ENCODE measurements around the gene TMEM229B. TPM values are rescaled to one million over a fixed set of nuclear protein-coding genes. Genes with fewer than 3 reads are reported as not detected.

TMEM229B gene
- polyA plus RNA-seq, 2 of the 4 experiments (the other 2 are of a cell fraction) = 0.19 to 0.31 TPM

- TF ChIP-seq PHF8 (IDR thresholded peaks at IDR 0.05; ENCODE audit: borderline replicate concordance, low read depth) = no peak
Observed at GRCh38 chr14:67426161-67426560, 62.4 kb downstream of the TMEM229B start (continued).

GRCh38 chr14:67425608-67426007 is 62.9 kb downstream of the TMEM229B start:
- CTCF ChIA-PET = interaction anchor here (1.0 to 21.5 kb wide), 7 partner anchors 11 to 278 kb away, joined by 3 to 517 read pairs (median 39); partner anchors contain the start of genes PLEK2, PLEKHH1 and RDH12
- POLR2A ChIA-PET = no interaction called here
- no peak for FAIRE-seq
- Histone ChIP-seq H3K4me2 (no peak overlapping the region), H3K4me1 (peaks cover 9% of the 10 kb centered on the region), H3K9me3 (no peaks in the 10 kb centered on the region), H3K27ac (no peak overlapping the region), H3K4me3 (no peak overlapping the region)
- TF ChIP-seq PBX3 (IDR thresholded peaks at IDR 0.05) (no peak), HOXA7 (CRISPR knock-in tag; IDR thresholded peaks at IDR 0.05) (no peak), ZC3H11A (IDR thresholded peaks at IDR 0.05) (no peak), ZSCAN20 (CRISPR knock-in tag; IDR thresholded peaks at IDR 0.05) (no peak), USF2 (IDR thresholded peaks at IDR 0.05) (no peak), HMGXB4 (CRISPR knock-in tag; IDR thresholded peaks at IDR 0.05; ENCODE audit: borderline replicate concordance) (no peak), FOSL2 (IDR thresholded peaks at IDR 0.05) (no peak), FOSL2 (CRISPR knock-in tag; IDR thresholded peaks at IDR 0.05) (no peak), KDM5A (IDR thresholded peaks at IDR 0.05) (no peak), CBX8 (IDR thresholded peaks at IDR 0.05) (no peak), ZNF302 (CRISPR knock-in tag; IDR thresholded peaks at IDR 0.05) (no peak), HDAC2 (IDR thresholded peaks at IDR 0.05) (no peak), RARB (CRISPR knock-in tag; IDR thresholded peaks at IDR 0.05) (no peak), EP300 (IDR thresholded peaks at IDR 0.05) (no peak), NPAS2 (CRISPR knock-in tag; IDR thresholded peaks at IDR 0.05; ENCODE audit: borderline replicate concordance) (no peak), RAD21 (conservative IDR thresholded peaks at IDR 0.05 in 1 of 2, IDR thresholded peaks at IDR 0.05 in 1 of 2) (no peak), ZFP36 (IDR thresholded peaks at IDR 0.05; ENCODE audit: borderline replicate concordance, partially characterized antibody) (no peak), JUNB (IDR thresholded peaks at IDR 0.05) (no peak)
- whole genome bisulfite sequencing (ENCODE audit: missing lambda C conversion rate) = 40% methylated on average over 4 of the region's 4 CpGs
- DNase-seq (ENCODE audit: low read depth in 1 of 2, low spot score in 1 of 2) = no peak
- no peak for ATAC-seq

- H3K4me2 ChIP-seq = no peak overlapping the region
- no peaks in the 10 kb centered on the region for H3K9me3 ChIP-seq
- no peak overlapping the region for H3K27ac ChIP-seq
- FAIRE-seq (no peak), ATAC-seq (no peak), DNase-seq (ENCODE audit: low read depth in 1 of 2, low spot score in 1 of 2) (no peak)
- H3K4me1 ChIP-seq = peaks cover 9% of the 10 kb centered on the region
- ChIA-PET CTCF (interaction anchor here (1.0 to 21.5 kb wide), 6 partner anchors 10 to 147 kb away, joined by 3 to 517 read pairs (median 34); partner anchors contain the start of gene PLEK2), POLR2A (no interaction called here)
- no peak for TF ChIP-seq MAZ (IDR thresholded peaks at IDR 0.05; ENCODE audit: borderline replicate concordance, low read depth, low read length)
- no peak for TF ChIP-seq ZFP36 (IDR thresholded peaks at IDR 0.05; ENCODE audit: borderline replicate concordance, partially characterized antibody)
- TF ChIP-seq ESRRA (IDR thresholded peaks at IDR 0.05; ENCODE audit: borderline replicate concordance, low read length) = no peak
- no peak for TF ChIP-seq RARB (CRISPR knock-in tag; IDR thresholded peaks at IDR 0.05)
- TF ChIP-seq CEBPB (IDR thresholded peaks at IDR 0.05) = no peak
- no peak for TF ChIP-seq EHMT2 (IDR thresholded peaks at IDR 0.05; ENCODE audit: low read depth)
- TF ChIP-seq HDAC2 (IDR thresholded peaks at IDR 0.05) = no peak
- TF ChIP-seq CTCF (IDR thresholded peaks at IDR 0.05) = no peak
- no peak for TF ChIP-seq JUNB (IDR thresholded peaks at IDR 0.05)
- no peak for TF ChIP-seq RNF2 (IDR thresholded peaks at IDR 0.05; ENCODE audit: borderline replicate concordance, low read depth)
- no peak for TF ChIP-seq ZSCAN20 (CRISPR knock-in tag; IDR thresholded peaks at IDR 0.05)
- TF ChIP-seq MAX (IDR thresholded peaks at IDR 0.05) = no peak
- TF ChIP-seq FOXS1 (CRISPR knock-in tag; IDR thresholded peaks at IDR 0.05) = no peak
- TF ChIP-seq RCOR1 (IDR thresholded peaks at IDR 0.05; ENCODE audit: low read depth, low read length) = no peak
- TF ChIP-seq HEYL (CRISPR knock-in tag; IDR thresholded peaks at IDR 0.05) = no peak
- no peak overlapping the region for H3K4me3 ChIP-seq
- 55% methylated on average over 3 of the region's 3 CpGs for WGBS (ENCODE audit: missing lambda C conversion rate)
Observed at GRCh38 chr14:67424539-67424938, 64.0 kb downstream of the TMEM229B start.

Data from A549 (cell line).